Progenitor cell of endocrine pancreas (in vitro differentiated cells): Measurements from ENCODE around the gene CHRNA4. TPM values are rescaled to one million over a fixed set of nuclear protein-coding genes. Genes with fewer than 3 reads are reported as not detected.
"Not testable (repeated sequence)": the region's sequence is repeated elsewhere in the genome, so short reads cannot be mapped to it uniquely, and the experiment has no call there.

Source experiments
- DNase-seq: peaks from one replicate; pipeline ENCODE4 v3.0.0; 2021; ENCODE audit warnings: low spot score; ENCODE audit not compliant: unreplicated experiment
- H3K27ac Mint-ChIP-seq: 2 replicates; pipeline ENCODE4 v1.8.0; 2021; ENCODE audit warnings: mild to moderate bottlenecking, moderate library complexity, mixed read lengths
- H3K27me3 Mint-ChIP-seq: 2 replicates; pipeline ENCODE4 v1.8.0; 2021; ENCODE audit warnings: mixed read lengths
- H3K36me3 Mint-ChIP-seq: 2 replicates; pipeline ENCODE4 v1.8.0; 2022; ENCODE audit warnings: mixed read lengths; ENCODE audit not compliant: insufficient read depth
- H3K4me1 Mint-ChIP-seq: 2 replicates; pipeline ENCODE4 v1.8.0; 2021; ENCODE audit warnings: low read depth, mixed read lengths
- H3K4me3 Mint-ChIP-seq: 2 replicates; pipeline ENCODE4 v1.8.0; 2021; ENCODE audit warnings: low read depth, mild to moderate bottlenecking, moderate library complexity, mixed read lengths
- H3K9me3 Mint-ChIP-seq: 2 replicates; pipeline ENCODE4 v1.8.0; 2021; ENCODE audit warnings: low read depth, mixed read lengths
- CTCF ChIP-seq: fragments of 200-600 bp; sonication (generic); IDR thresholded peaks from one replicate; pipeline ENCODE4 v1.5.0; 2021; ENCODE audit warnings: antibody characterized with exemption, mild to moderate bottlenecking; ENCODE audit not compliant: unreplicated experiment
- total RNA-seq: library from RNA; stranded (reverse); gene quantifications from 2 replicates; pipeline ENCODE4 v1.2.1, GENCODE V29; 2021

Gene CHRNA4
- total RNA-seq, 1 donor from 2014 or later: 0.43 TPM

GRCh38 chr20:63343460-63344445 lies 17.4 kb downstream of the CHRNA4 start:
- DNase-seq: no peak
- Mint-ChIP-seq H3K27me3 (peaks cover 19% of the 10 kb centered on the region), H3K27ac (no peak overlapping the region), H3K4me1 (peaks cover 3% of the 10 kb centered on the region), H3K36me3 (no peaks in the 10 kb centered on the region), H3K4me3 (no peak overlapping the region), H3K9me3 (no peaks in the 10 kb centered on the region)
- no peak for TF ChIP-seq CTCF

- TF ChIP-seq CTCF: no peak
- Mint-ChIP-seq H3K4me1 (peaks cover 3% of the 10 kb centered on the region), H3K4me3 (no peak overlapping the region), H3K36me3 (no peaks in the 10 kb centered on the region), H3K27ac (no peak overlapping the region), H3K27me3 (peaks cover 26% of the 10 kb centered on the region), H3K9me3 (no peaks in the 10 kb centered on the region)
- no peak for DNase-seq
Measured at GRCh38 chr20:63342561-63343459, 18.3 kb downstream of the CHRNA4 start.

GRCh38 chr20:63340158-63340688 lies 20.9 kb downstream of the CHRNA4 start:
- H3K4me1 Mint-ChIP-seq, H3K27ac Mint-ChIP-seq, H3K4me3 Mint-ChIP-seq, DNase-seq, H3K36me3 Mint-ChIP-seq, H3K9me3 Mint-ChIP-seq: not testable (repeated sequence)
- H3K27me3 Mint-ChIP-seq: peaks cover 41% of the 10 kb centered on the region

GRCh38 chr20:63339154-63340094 lies 21.7 kb downstream of the CHRNA4 start:
- H3K9me3 Mint-ChIP-seq, H3K27ac Mint-ChIP-seq, H3K36me3 Mint-ChIP-seq, DNase-seq, H3K4me1 Mint-ChIP-seq, H3K4me3 Mint-ChIP-seq: not testable (repeated sequence)
- peaks cover 41% of the 10 kb centered on the region for H3K27me3 Mint-ChIP-seq

GRCh38 chr20:63337786-63338420 lies 23.2 kb downstream of the CHRNA4 start:
- Mint-ChIP-seq H3K27me3 (peaks cover 44% of the 10 kb centered on the region), H3K4me3 (no peak overlapping the region), H3K27ac (no peak overlapping the region), H3K4me1 (no peaks in the 10 kb centered on the region), H3K36me3 (no peaks in the 10 kb centered on the region), H3K9me3 (no peaks in the 10 kb centered on the region)
- no peak for DNase-seq
- no peak for TF ChIP-seq CTCF
